Measurements from ENCODE around the gene JPH3. TPM values are rescaled to one million over a fixed set of nuclear protein-coding genes. Genes with fewer than 3 reads are reported as not detected.

Gene JPH3
- total and polyA plus RNA-seq, 3 donors from 2014 or later = 3.2 to 8.7 (median 8.3) TPM

- no peak for DNase-seq
- H3K4me1 ChIP-seq = peaks cover 25% of the 10 kb centered on the region
- no peaks in the 10 kb centered on the region for H3K27me3 ChIP-seq
- WGBS, 2 donors = 95 to 97% methylated on average over 12 to 23 of the region's 23 CpGs
- no peak overlapping the region for H3K27ac ChIP-seq
- intact Hi-C loops (cut with DNase I; ENCODE audit: low total_unique reads) = no loop called here
- no peaks in the 10 kb centered on the region for H3K9me3 ChIP-seq
- TF ChIP-seq POLR2A (IDR thresholded peaks at IDR 0.05) (no peak), CTCF (IDR thresholded peaks at IDR 0.05) (no peak)
- no peaks in the 10 kb centered on the region for H3K36me3 ChIP-seq (ENCODE audit: low read depth, missing control alignments)
- no peak overlapping the region for H3K4me3 ChIP-seq
Observed at GRCh38 chr16:87701505-87701921, 99.2 kb downstream of the JPH3 start.

GRCh38 chr16:87702325-87702811, 100.1 kb downstream of the JPH3 start:
- Histone ChIP-seq H3K27ac (no peak overlapping the region), H3K27me3 (no peaks in the 10 kb centered on the region), H3K9me3 (no peaks in the 10 kb centered on the region), H3K4me1 (peaks cover 18% of the 10 kb centered on the region), H3K4me3 (no peak overlapping the region), H3K36me3 (ENCODE audit: low read depth, missing control alignments) (no peaks in the 10 kb centered on the region)
- intact Hi-C loops (cut with DNase I; ENCODE audit: low total_unique reads) = no loop called here
- DNase-seq = peak; percentile 61
- peak in 2 of 3 experiments; percentile 14 to 34 for TF ChIP-seq CTCF (IDR thresholded peaks at IDR 0.05)
- no peak for TF ChIP-seq POLR2A (IDR thresholded peaks at IDR 0.05)
- 54 to 60% methylated on average over 18 to 19 of the region's 19 CpGs for WGBS, 2 donors

- DNase-seq = no peak
- intact Hi-C loops (cut with DNase I; ENCODE audit: low total_unique reads) = no loop called here
- Histone ChIP-seq H3K9me3 (no peaks in the 10 kb centered on the region), H3K36me3 (ENCODE audit: low read depth, missing control alignments) (no peaks in the 10 kb centered on the region), H3K4me1 (peaks cover 12% of the 10 kb centered on the region), H3K27me3 (no peaks in the 10 kb centered on the region), H3K27ac (no peak overlapping the region), H3K4me3 (no peak overlapping the region)
- no peak for TF ChIP-seq POLR2A (IDR thresholded peaks at IDR 0.05)
- TF ChIP-seq CTCF (IDR thresholded peaks at IDR 0.05) = no peak
- 86 to 91% methylated on average over 26 of the region's 26 CpGs for WGBS, 2 donors
Observed at GRCh38 chr16:87703071-87703470, 100.8 kb downstream of the JPH3 start.

- Histone ChIP-seq H3K36me3 (ENCODE audit: low read depth, missing control alignments) (no peaks in the 10 kb centered on the region), H3K9me3 (no peaks in the 10 kb centered on the region), H3K4me3 (no peak overlapping the region), H3K27ac (no peak overlapping the region), H3K27me3 (no peaks in the 10 kb centered on the region), H3K4me1 (peaks cover 3% of the 10 kb centered on the region)
- WGBS, 2 donors = 89 to 93% methylated on average over 19 to 29 of the region's 29 CpGs
- intact Hi-C loops (cut with DNase I; ENCODE audit: low total_unique reads) = no loop called here
- TF ChIP-seq CTCF (IDR thresholded peaks at IDR 0.05) (no peak), POLR2A (IDR thresholded peaks at IDR 0.05) (no peak)
- no peak for DNase-seq
Observed at GRCh38 chr16:87703835-87704375, 101.6 kb downstream of the JPH3 start.

- TF ChIP-seq CTCF (IDR thresholded peaks at IDR 0.05) (no peak), POLR2A (IDR thresholded peaks at IDR 0.05) (no peak)
- DNase-seq = no peak
Observed at GRCh38 chr16:87704754-87705353, 102.5 kb downstream of the JPH3 start.

More at GRCh38 chr16:87704754-87705353, 102.5 kb downstream of the JPH3 start:
- intact Hi-C loops (cut with DNase I; ENCODE audit: low total_unique reads) = no loop called here
- Histone ChIP-seq H3K4me3 (no peak overlapping the region), H3K27ac (no peak overlapping the region), H3K4me1 (no peaks in the 10 kb centered on the region), H3K36me3 (ENCODE audit: low read depth, missing control alignments) (no peaks in the 10 kb centered on the region), H3K9me3 (no peaks in the 10 kb centered on the region), H3K27me3 (no peaks in the 10 kb centered on the region)
- WGBS, 2 donors = 80 to 94% methylated on average over 3 to 34 of the region's 34 CpGs

Measured in testis (tissue), 3 donors.